Measurements from ENCODE around the gene ATP2A1.

ATP2A1 gene

GRCh38 chr16:28836761-28837064, 41.6 kb upstream of the ATP2A1 start:
- Histone ChIP-seq H3K4me2 (ENCODE audit: low read depth, low read length, poor library complexity, severe bottlenecking) (no peak overlapping the region), H4K20me1 (ENCODE audit: insufficient read depth, low read length, poor library complexity, severe bottlenecking) (peaks cover 48% of the 10 kb centered on the region), H3K36me3 (ENCODE audit: insufficient read depth, low read length) (peaks cover 72% of the 10 kb centered on the region; the same call in 1 of the 2 replicates), H3K9ac (ENCODE audit: low read depth, low read length, poor library complexity, severe bottlenecking) (no peak overlapping the region), H3K9me3 (ENCODE audit: insufficient read depth, low read depth, low read length) (no peaks in the 10 kb centered on the region), H3F3A (ENCODE audit: low read depth) (peaks cover 11% of the 10 kb centered on the region; the same call in 1 of the 2 replicates), H3K4me1 (ENCODE audit: insufficient read depth, low read length, poor library complexity, severe bottlenecking) (no peaks in the 10 kb centered on the region), H3K27me3 (ENCODE audit: insufficient read depth, low read length, poor library complexity, severe bottlenecking) (no peaks in the 10 kb centered on the region), H3K4me3 (ENCODE audit: low read length, poor library complexity, severe bottlenecking) (no peak overlapping the region), H3K9me2 (replicated peaks; ENCODE audit: low read depth, low read length) (no peaks in the 10 kb centered on the region), H3K79me2 (ENCODE audit: insufficient read depth, low read length) (peaks cover 11% of the 10 kb centered on the region; the same call in 1 of the 2 replicates), H2AFZ (ENCODE audit: low read length) (no peak overlapping the region)
- TF ChIP-seq, protein P1, sequence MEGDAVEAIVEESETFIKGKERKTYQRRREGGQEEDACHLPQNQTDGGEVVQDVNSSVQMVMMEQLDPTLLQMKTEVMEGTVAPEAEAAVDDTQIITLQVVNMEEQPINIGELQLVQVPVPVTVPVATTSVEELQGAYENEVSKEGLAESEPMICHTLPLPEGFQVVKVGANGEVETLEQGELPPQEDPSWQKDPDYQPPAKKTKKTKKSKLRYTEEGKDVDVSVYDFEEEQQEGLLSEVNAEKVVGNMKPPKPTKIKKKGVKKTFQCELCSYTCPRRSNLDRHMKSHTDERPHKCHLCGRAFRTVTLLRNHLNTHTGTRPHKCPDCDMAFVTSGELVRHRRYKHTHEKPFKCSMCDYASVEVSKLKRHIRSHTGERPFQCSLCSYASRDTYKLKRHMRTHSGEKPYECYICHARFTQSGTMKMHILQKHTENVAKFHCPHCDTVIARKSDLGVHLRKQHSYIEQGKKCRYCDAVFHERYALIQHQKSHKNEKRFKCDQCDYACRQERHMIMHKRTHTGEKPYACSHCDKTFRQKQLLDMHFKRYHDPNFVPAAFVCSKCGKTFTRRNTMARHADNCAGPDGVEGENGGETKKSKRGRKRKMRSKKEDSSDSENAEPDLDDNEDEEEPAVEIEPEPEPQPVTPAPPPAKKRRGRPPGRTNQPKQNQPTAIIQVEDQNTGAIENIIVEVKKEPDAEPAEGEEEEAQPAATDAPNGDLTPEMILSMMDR (conservative IDR thresholded peaks at IDR 0.05; ENCODE audit: low read length), result no peak
- TF ChIP-seq EZH2phosphoT487 (IDR thresholded peaks at IDR 0.05; ENCODE audit: borderline replicate concordance), result no peak

GRCh38 chr16:28837672-28838557, 40.4 kb upstream of the ATP2A1 start:
- peaks cover 2% of the 10 kb centered on the region; the same call in 1 of the 2 replicates for H3K79me2 ChIP-seq (ENCODE audit: insufficient read depth, low read length)
- H3K9me2 ChIP-seq (replicated peaks; ENCODE audit: low read depth, low read length), result no peaks in the 10 kb centered on the region
- peaks cover 11% of the 10 kb centered on the region; the same call in 1 of the 2 replicates for H3F3A ChIP-seq (ENCODE audit: low read depth)
- no peaks in the 10 kb centered on the region for H3K4me1 ChIP-seq (ENCODE audit: insufficient read depth, low read length, poor library complexity, severe bottlenecking)
- H3K9ac ChIP-seq (ENCODE audit: low read depth, low read length, poor library complexity, severe bottlenecking), result no peak overlapping the region
- H3K4me2 ChIP-seq (ENCODE audit: low read depth, low read length, poor library complexity, severe bottlenecking), result no peak overlapping the region
- H3K27me3 ChIP-seq (ENCODE audit: insufficient read depth, low read length, poor library complexity, severe bottlenecking), result no peaks in the 10 kb centered on the region
- peaks cover 72% of the 10 kb centered on the region; the same call in 1 of the 2 replicates for H3K36me3 ChIP-seq (ENCODE audit: insufficient read depth, low read length)
- H3K9me3 ChIP-seq (ENCODE audit: insufficient read depth, low read depth, low read length), result no peaks in the 10 kb centered on the region
- TF ChIP-seq EZH2phosphoT487 (IDR thresholded peaks at IDR 0.05; ENCODE audit: borderline replicate concordance), result no peak
- TF ChIP-seq, protein P1 (conservative IDR thresholded peaks at IDR 0.05; ENCODE audit: low read length), result no peak
- H4K20me1 ChIP-seq (ENCODE audit: insufficient read depth, low read length, poor library complexity, severe bottlenecking), result peaks cover 36% of the 10 kb centered on the region
- no peak overlapping the region for H2AFZ ChIP-seq (ENCODE audit: low read length)
- no peak overlapping the region for H3K4me3 ChIP-seq (ENCODE audit: low read length, poor library complexity, severe bottlenecking)

- H3K36me3 ChIP-seq (ENCODE audit: insufficient read depth, low read length), result peaks cover 70% of the 10 kb centered on the region; the same call in 1 of the 2 replicates
- H3K9ac ChIP-seq (ENCODE audit: low read depth, low read length, poor library complexity, severe bottlenecking), result no peak overlapping the region
- peaks cover 11% of the 10 kb centered on the region; the same call in 1 of the 2 replicates for H3F3A ChIP-seq (ENCODE audit: low read depth)
- H3K4me3 ChIP-seq (ENCODE audit: low read length, poor library complexity, severe bottlenecking), result no peak overlapping the region
- no peaks in the 10 kb centered on the region for H3K4me1 ChIP-seq (ENCODE audit: insufficient read depth, low read length, poor library complexity, severe bottlenecking)
- no peak overlapping the region for H2AFZ ChIP-seq (ENCODE audit: low read length)
- H3K79me2 ChIP-seq (ENCODE audit: insufficient read depth, low read length), result no peaks in the 10 kb centered on the region
- no peaks in the 10 kb centered on the region for H3K27me3 ChIP-seq (ENCODE audit: insufficient read depth, low read length, poor library complexity, severe bottlenecking)
- H3K9me3 ChIP-seq (ENCODE audit: insufficient read depth, low read depth, low read length), result no peaks in the 10 kb centered on the region
- no peaks in the 10 kb centered on the region for H3K9me2 ChIP-seq (replicated peaks; ENCODE audit: low read depth, low read length)
- H3K4me2 ChIP-seq (ENCODE audit: low read depth, low read length, poor library complexity, severe bottlenecking), result no peak overlapping the region
- no peak for TF ChIP-seq EZH2phosphoT487 (IDR thresholded peaks at IDR 0.05; ENCODE audit: borderline replicate concordance)
- TF ChIP-seq, protein P1 (conservative IDR thresholded peaks at IDR 0.05; ENCODE audit: low read length), result no peak
- H4K20me1 ChIP-seq (ENCODE audit: insufficient read depth, low read length, poor library complexity, severe bottlenecking), result peaks cover 30% of the 10 kb centered on the region
Observed at GRCh38 chr16:28838558-28838918, 39.8 kb upstream of the ATP2A1 start.

Data from Loucy (cell line).